GM20431 (cell line): ENCODE data around the gene FCN1.

Experiments used
- in situ Hi-C: fragments of 300-500 bp; cut with MseI, MboI; formaldehyde crosslinking; loops from one replicate; pipeline ENCODE4 v1.15.0; 2020; ENCODE audit warnings: low sequenced_read_pairs; ENCODE audit not compliant: unreplicated experiment

Gene FCN1

GRCh38 chr9:134881313-134881670 is 36.4 kb downstream of the FCN1 start:
- in situ Hi-C loops = no loop called here

GRCh38 chr9:134880484-134881312 is 37.0 kb downstream of the FCN1 start, which contains the start of gene FCN2:
FCN2 (plus strand) TSS chr9:134880810; CDS start chr9:134880822, 12 bp downstream.
- in situ Hi-C loops = no loop called here

- in situ Hi-C loops = no loop called here
These were observed 37.8 kb downstream of the FCN1 start for GRCh38 chr9:134879664-134880483.

- in situ Hi-C loops = no loop called here
These were observed 40.2 kb downstream of the FCN1 start for GRCh38 chr9:134877541-134877940.

- in situ Hi-C loops = no loop called here
These were observed 42.3 kb downstream of the FCN1 start for GRCh38 chr9:134875371-134875770.

- in situ Hi-C loops = no loop called here
These were observed 45.1 kb downstream of the FCN1 start for GRCh38 chr9:134872482-134873231.

GRCh38 chr9:134871697-134872340 is 45.9 kb downstream of the FCN1 start:
- in situ Hi-C loops = no loop called here

GRCh38 chr9:134870746-134871662 is 46.7 kb downstream of the FCN1 start:
- in situ Hi-C loops = no loop called here

GRCh38 chr9:134870301-134870694 is 47.4 kb downstream of the FCN1 start:
- in situ Hi-C loops = no loop called here

GRCh38 chr9:134869554-134870300 is 48.0 kb downstream of the FCN1 start:
- in situ Hi-C loops = no loop called here

GRCh38 chr9:134868751-134869553 is 48.8 kb downstream of the FCN1 start:
- in situ Hi-C loops = no loop called here

GRCh38 chr9:134867917-134868750 is 49.6 kb downstream of the FCN1 start:
- in situ Hi-C loops = no loop called here

- in situ Hi-C loops = no loop called here
These were observed 52.9 kb downstream of the FCN1 start for GRCh38 chr9:134864821-134865190.

GRCh38 chr9:134863941-134864820 is 53.5 kb downstream of the FCN1 start:
- in situ Hi-C loops = no loop called here

GRCh38 chr9:134863306-134863902 is 54.3 kb downstream of the FCN1 start:
- in situ Hi-C loops = no loop called here
